C4-2B (cell line): Measurements from ENCODE around the gene ACER2.

ENCODE experiments used
- H3K27ac ChIP-seq: fragments of 450-650 bp; 2 replicates; pipeline ENCODE4 v1.5.1; 2017
- ZFX ChIP-seq: fragments of 450-650 bp; IDR thresholded peaks from 2 replicates; pipeline ENCODE4 v1.6.1; 2017
- TF ChIP-seq, protein P1 (sequence below): fragments of 450-650 bp; conservative IDR thresholded peaks from 2 replicates; pipeline ENCODE4 v1.5.1; 2017; ENCODE audit warnings: mild to moderate bottlenecking

ACER2 gene

GRCh38 chr9:19440823-19441580 is 32.2 kb downstream of the ACER2 start:
- H3K27ac ChIP-seq, result no peak overlapping the region
- TF ChIP-seq, protein P1, sequence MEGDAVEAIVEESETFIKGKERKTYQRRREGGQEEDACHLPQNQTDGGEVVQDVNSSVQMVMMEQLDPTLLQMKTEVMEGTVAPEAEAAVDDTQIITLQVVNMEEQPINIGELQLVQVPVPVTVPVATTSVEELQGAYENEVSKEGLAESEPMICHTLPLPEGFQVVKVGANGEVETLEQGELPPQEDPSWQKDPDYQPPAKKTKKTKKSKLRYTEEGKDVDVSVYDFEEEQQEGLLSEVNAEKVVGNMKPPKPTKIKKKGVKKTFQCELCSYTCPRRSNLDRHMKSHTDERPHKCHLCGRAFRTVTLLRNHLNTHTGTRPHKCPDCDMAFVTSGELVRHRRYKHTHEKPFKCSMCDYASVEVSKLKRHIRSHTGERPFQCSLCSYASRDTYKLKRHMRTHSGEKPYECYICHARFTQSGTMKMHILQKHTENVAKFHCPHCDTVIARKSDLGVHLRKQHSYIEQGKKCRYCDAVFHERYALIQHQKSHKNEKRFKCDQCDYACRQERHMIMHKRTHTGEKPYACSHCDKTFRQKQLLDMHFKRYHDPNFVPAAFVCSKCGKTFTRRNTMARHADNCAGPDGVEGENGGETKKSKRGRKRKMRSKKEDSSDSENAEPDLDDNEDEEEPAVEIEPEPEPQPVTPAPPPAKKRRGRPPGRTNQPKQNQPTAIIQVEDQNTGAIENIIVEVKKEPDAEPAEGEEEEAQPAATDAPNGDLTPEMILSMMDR, result no peak
- TF ChIP-seq ZFX, result no peak

- TF ChIP-seq, protein P1, result no peak
- no peak for TF ChIP-seq ZFX
- H3K27ac ChIP-seq, result no peak overlapping the region
These were observed 32.9 kb downstream of the ACER2 start for GRCh38 chr9:19441730-19442129.

GRCh38 chr9:19442240-19442639 is 33.4 kb downstream of the ACER2 start:
- TF ChIP-seq, protein P1, result no peak
- no peak for TF ChIP-seq ZFX
- H3K27ac ChIP-seq, result no peak overlapping the region

- H3K27ac ChIP-seq, result no peak overlapping the region
- TF ChIP-seq, protein P1, result no peak
- TF ChIP-seq ZFX, result no peak
These were observed 36.6 kb downstream of the ACER2 start for GRCh38 chr9:19445452-19445851.

GRCh38 chr9:19446361-19446861 is 37.6 kb downstream of the ACER2 start:
- no peak overlapping the region for H3K27ac ChIP-seq
- TF ChIP-seq, protein P1, result no peak
- TF ChIP-seq ZFX, result no peak

DNA sequence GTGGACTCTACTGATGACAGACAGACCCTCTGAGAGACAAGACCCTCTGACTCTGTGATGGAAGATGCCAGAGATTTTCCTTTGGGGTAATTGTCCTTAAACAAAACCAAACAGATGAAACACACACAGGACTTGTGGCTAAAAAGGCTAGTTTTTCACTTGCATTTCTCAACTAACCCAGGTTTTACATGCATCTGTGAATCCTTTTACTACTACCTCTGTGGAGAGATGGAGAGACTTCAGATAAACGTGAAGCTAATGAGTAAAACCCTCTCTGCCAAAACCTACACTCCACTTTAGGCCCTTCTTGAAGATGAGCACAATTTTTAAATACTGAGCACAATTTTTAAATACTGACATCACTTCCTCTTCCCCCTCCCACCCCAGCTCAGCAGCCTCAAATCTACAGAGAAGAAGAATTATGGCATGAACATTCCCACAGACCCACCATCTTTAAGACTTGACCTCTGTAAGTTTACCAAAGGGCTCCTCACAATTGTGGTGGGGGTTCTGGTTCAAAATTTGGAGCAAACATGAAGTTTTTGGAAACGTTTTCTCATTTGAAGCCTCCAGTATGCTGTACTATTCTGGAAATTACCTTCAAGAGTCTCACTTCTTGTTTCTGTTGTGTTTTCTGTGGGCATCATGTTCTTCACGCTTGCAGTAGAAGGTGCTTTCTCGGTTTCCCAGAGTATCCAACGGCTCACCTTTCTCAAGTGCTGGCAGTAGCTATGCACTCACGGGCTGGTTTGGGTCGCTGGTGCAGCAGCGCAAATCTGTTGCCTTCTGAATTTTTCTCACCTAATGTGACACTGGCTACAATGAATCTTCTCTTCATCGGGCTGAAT is 42.7 kb downstream of the ACER2 start:
- H3K27ac ChIP-seq, result no peak overlapping the region

More for the DNA sequence above, 42.7 kb downstream of the ACER2 start:
- no peak for TF ChIP-seq ZFX
- TF ChIP-seq, protein P1, result no peak
